DND-41 (cell line): ENCODE results near the gene SCAANT1.

Source experiments
- ATAC-seq: fragments of 200-7000 bp; cut with Tn5 transposase; 3 replicates; pipeline ENCODE4 v1.9.1; 2021; ENCODE audit warnings: low read depth; ENCODE audit not compliant: insufficient read depth
- DNase-seq: peaks from one replicate; pipeline ENCODE4 v3.0.0-alpha.2; 2020
- H2AFZ ChIP-seq: 2 replicates; pipeline ENCODE4 v1.6.0; 2012; ENCODE audit warnings: low read depth, low read length
- H3K27ac ChIP-seq: 2 replicates; pipeline ENCODE4 v1.5.1; 2012; ENCODE audit warnings: low read length, inconsistent platforms
- H3K27me3 ChIP-seq: fragments of 200-600 bp; sonication (generic); 2 replicates; pipeline ENCODE4 v1.6.0; 2012; ENCODE audit warnings: low read length, mild to moderate bottlenecking, inconsistent platforms; ENCODE audit not compliant: insufficient read depth, poor library complexity
- H3K36me3 ChIP-seq: 2 replicates; pipeline ENCODE4 v1.5.1; 2012; ENCODE audit warnings: low read length, inconsistent platforms; ENCODE audit not compliant: insufficient read depth
- H3K4me1 ChIP-seq: 2 replicates; pipeline ENCODE4 v1.5.1; 2012; ENCODE audit warnings: mild to moderate bottlenecking, low read length; ENCODE audit not compliant: insufficient read depth
- H3K4me2 ChIP-seq: 2 replicates; pipeline ENCODE4 v1.6.0; 2012; ENCODE audit warnings: mild to moderate bottlenecking, moderate library complexity, low read length, inconsistent platforms; ENCODE audit not compliant: insufficient read depth
- H3K4me3 ChIP-seq, 2 experiments: fragments of 200-600 bp in 1 of 2; shearing (Covaris generic) in 1 of 2; 2 replicates each; pipeline ENCODE4 v1.5.1; 2012 to 2016; ENCODE audit warnings: inconsistent platforms in 2 of 2, low read length in 2 of 2, mild to moderate bottlenecking in 2 of 2, low read depth in 1 of 2, moderate library complexity in 1 of 2
- H3K79me2 ChIP-seq: 2 replicates; pipeline ENCODE4 v1.6.0; 2012; ENCODE audit warnings: low read length, inconsistent platforms; ENCODE audit not compliant: insufficient read depth
- H3K9ac ChIP-seq: 2 replicates; pipeline ENCODE4 v1.6.0; 2012; ENCODE audit warnings: low read depth, mild to moderate bottlenecking, inconsistent platforms, low read length, moderate library complexity
- H3K9me3 ChIP-seq: 2 replicates; pipeline ENCODE4 v1.5.1; 2012; ENCODE audit warnings: low read length, moderate library complexity, mild to moderate bottlenecking, inconsistent platforms; ENCODE audit not compliant: insufficient read depth, severe bottlenecking
- H4K20me1 ChIP-seq: 2 replicates; pipeline ENCODE4 v1.6.0; 2012; ENCODE audit warnings: low read length; ENCODE audit not compliant: insufficient read depth
- CTCF ChIP-seq: IDR thresholded peaks from 2 replicates; pipeline ENCODE4 v1.5.1; 2012; ENCODE audit warnings: borderline replicate concordance, low read length, moderate library complexity, mild to moderate bottlenecking; ENCODE audit not compliant: poor library complexity, severe bottlenecking; ENCODE audit errors: extremely low read depth
- EZH2 ChIP-seq: IDR thresholded peaks from 3 replicates; pipeline ENCODE4 v1.6.1; 2012; ENCODE audit warnings: borderline replicate concordance, low read depth, mild to moderate bottlenecking, moderate library complexity, low read length, inconsistent platforms; ENCODE audit not compliant: severe bottlenecking

Gene SCAANT1

GRCh38 chr3:63910891-63911290, 1.3 kb downstream of the SCAANT1 start:
- DNase-seq, result no peak
- Histone ChIP-seq H3K27me3 (no peaks in the 10 kb centered on the region), H3K4me3 (peak overlapping the region in 1 of 2 experiments; percentile 98; a peak in 2 of 4 replicates), H2AFZ (peak overlapping the region; percentile 78; the same call in 1 of the 2 replicates), H3K9ac (peak overlapping the region; percentile 79), H3K4me1 (peaks cover 38% of the 10 kb centered on the region), H3K9me3 (no peaks in the 10 kb centered on the region), H3K79me2 (peaks cover 46% of the 10 kb centered on the region), H4K20me1 (peaks cover 3% of the 10 kb centered on the region; the same call in 1 of the 2 replicates), H3K27ac (peak overlapping the region; percentile 40; the same call in 1 of the 2 replicates), H3K4me2 (peak overlapping the region; percentile 98), H3K36me3 (peaks cover 24% of the 10 kb centered on the region)
- ATAC-seq, result peak; percentile 15; the same call in 1 of the 3 replicates
- TF ChIP-seq CTCF, result no peak
- TF ChIP-seq EZH2, result no peak

DNA sequence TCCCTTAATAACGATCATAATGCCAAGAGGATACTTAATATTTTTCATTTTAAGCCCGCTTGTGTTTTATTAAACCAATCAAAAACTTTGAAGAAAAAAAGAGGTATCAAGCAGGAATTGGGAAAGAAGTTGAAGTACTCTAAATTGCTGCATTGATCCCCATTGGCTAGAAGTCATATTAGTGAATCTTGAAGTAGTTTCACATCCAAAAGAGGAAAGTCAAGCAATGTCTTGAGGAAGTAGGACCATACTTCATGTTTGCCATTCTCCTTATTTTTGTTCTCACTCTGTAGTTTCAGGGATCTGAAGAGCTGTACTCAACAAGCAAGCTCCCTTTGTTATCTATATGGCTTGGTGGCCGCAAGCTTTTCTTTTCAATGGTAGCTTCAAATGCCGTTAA, 2.2 kb downstream of the SCAANT1 start:
- Histone ChIP-seq H3K9me3 (no peaks in the 10 kb centered on the region), H3K4me2 (no peak overlapping the region), H3K27me3 (no peaks in the 10 kb centered on the region), H3K9ac (no peak overlapping the region), H3K27ac (no peak overlapping the region; the same call in 1 of the 2 replicates), H3K36me3 (peaks cover 17% of the 10 kb centered on the region; the same call in 1 of the 2 replicates), H4K20me1 (peaks cover 3% of the 10 kb centered on the region; the same call in 1 of the 2 replicates), H3K4me1 (peaks cover 38% of the 10 kb centered on the region), H3K4me3 (no peak overlapping the region), H2AFZ (no peak overlapping the region), H3K79me2 (peaks cover 41% of the 10 kb centered on the region)
- DNase-seq (no peak), ATAC-seq (no peak)
- TF ChIP-seq CTCF (no peak), EZH2 (no peak)

DNA sequence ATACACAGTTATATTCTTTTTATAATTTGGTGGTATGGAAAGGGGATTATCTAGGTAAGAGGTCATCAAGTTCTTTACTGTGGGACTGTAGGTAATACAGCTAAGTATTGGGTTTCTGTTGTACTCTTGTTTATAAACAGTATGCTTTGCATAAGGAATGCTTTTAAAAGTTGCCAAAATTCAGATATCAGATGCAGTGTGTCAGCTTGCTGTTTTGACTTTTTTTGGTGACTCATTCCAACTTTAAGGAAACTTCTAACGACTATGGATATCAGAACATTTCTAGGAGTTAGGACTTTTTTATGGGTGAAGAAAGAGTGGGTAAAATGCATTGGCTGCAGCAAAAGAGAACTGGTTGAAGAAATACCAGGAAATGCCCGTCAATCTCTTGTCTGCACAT, 2.8 kb downstream of the SCAANT1 start:
- no peak overlapping the region for H2AFZ ChIP-seq
- peaks cover 36% of the 10 kb centered on the region for H3K79me2 ChIP-seq
- no peak overlapping the region for H3K9ac ChIP-seq
- no peaks in the 10 kb centered on the region for H3K9me3 ChIP-seq
- no peaks in the 10 kb centered on the region for H3K27me3 ChIP-seq
- no peak overlapping the region for H3K4me3 ChIP-seq
- peaks cover 14% of the 10 kb centered on the region for H3K36me3 ChIP-seq
- DNase-seq (no peak), ATAC-seq (no peak)
- TF ChIP-seq EZH2, result no peak
- TF ChIP-seq CTCF, result no peak
- no peak overlapping the region for H3K27ac ChIP-seq
- H4K20me1 ChIP-seq, result peaks cover 5% of the 10 kb centered on the region; the same call in 1 of the 2 replicates
- no peak overlapping the region for H3K4me2 ChIP-seq
- H3K4me1 ChIP-seq, result peaks cover 38% of the 10 kb centered on the region
